SK-N-SH (cell line): ENCODE results near the gene MUSK. TPM values are rescaled to one million over a fixed set of nuclear protein-coding genes. Genes with fewer than 3 reads are reported as not detected.

ENCODE experiments used
- CTCF ChIA-PET: fragments of 300-600, 350-600 bp; formaldehyde crosslinking; extraction: SDS; loops from one replicate; lab custom pipeline; 2021; lab: Yijun Ruan, JAX
- POLR2A ChIA-PET: fragments of 350-600 bp; sonication (Branson Sonifier 250); formaldehyde crosslinking; extraction: SDS; loops from one replicate; lab custom pipeline; 2020; ENCODE audit warnings: antibody characterized with exemption, inconsistent platforms; lab: Yijun Ruan, JAX
- DNase-seq: peaks from one replicate; pipeline ENCODE4 v3.0.0; 2012
- H2AFZ ChIP-seq: fragments of 200-600 bp; sonication (generic); 2 replicates; pipeline ENCODE4 v1.8.1; 2016; ENCODE audit warnings: antibody characterized with exemption, mild to moderate bottlenecking, low read depth
- H3F3A ChIP-seq: fragments of 200-600 bp; sonication (generic); replicated peaks from 2 replicates; pipeline ENCODE3; 2016; ENCODE audit warnings: antibody characterized with exemption, mild to moderate bottlenecking; ENCODE audit not compliant: insufficient read depth
- H3K27ac ChIP-seq, 2 experiments: fragments of 200-500 bp in 1 of 2; fragments of 200-600 bp in 1 of 2; sonication (Bioruptor generic) in 1 of 2; sonication (generic), shearing (Covaris generic) in 1 of 2; 2 replicates each; pipeline versions ENCODE4 v1.5.1 to v1.6.1; 2014 to 2016; ENCODE audit warnings: low read depth in 2 of 2, inconsistent platforms in 1 of 2, low read length in 1 of 2, mild to moderate bottlenecking in 1 of 2, mixed read lengths in 1 of 2
- H3K27me3 ChIP-seq: fragments of 200-600 bp; sonication (generic), shearing (Covaris generic); 2 replicates; pipeline ENCODE4 v1.6.1; 2016; ENCODE audit warnings: mixed run types; ENCODE audit not compliant: insufficient read depth
- H3K36me3 ChIP-seq, 2 experiments: fragments of 200-500 bp in 1 of 2; fragments of 200-600 bp in 1 of 2; sonication (Bioruptor generic) in 1 of 2; sonication (generic) in 1 of 2; replicated peaks in 1 of 2; 2 replicates each; pipeline versions ENCODE3 to v1.5.1; 2014 to 2016; ENCODE audit warnings: low read length in 1 of 2, mild to moderate bottlenecking in 1 of 2; ENCODE audit not compliant: insufficient read depth in 2 of 2, control insufficient read depth in 1 of 2
- H3K4me1 ChIP-seq, 2 experiments: fragments of 200-500 bp in 1 of 2; fragments of 200-600 bp in 1 of 2; sonication (Bioruptor generic) in 1 of 2; sonication (generic), shearing (Covaris generic) in 1 of 2; 2 replicates each; pipeline versions ENCODE4 v1.5.1 to v1.6.1; 2014 to 2016; ENCODE audit warnings: low read depth in 1 of 2, low read length in 1 of 2, mixed run types in 1 of 2; ENCODE audit not compliant: insufficient read depth in 2 of 2, control insufficient read depth in 1 of 2
- H3K4me2 ChIP-seq: fragments of 200-600 bp; sonication (generic), shearing (Covaris generic); 2 replicates; pipeline ENCODE4 v1.6.1; 2017; ENCODE audit warnings: mixed run types
- H3K4me3 ChIP-seq, 2 experiments: fragments of 200-500 bp in 1 of 2; fragments of 200-600 bp in 1 of 2; sonication (Bioruptor generic) in 1 of 2; sonication (generic), shearing (Covaris generic) in 1 of 2; 2 replicates each; pipeline versions ENCODE4 v1.5.1 to v1.8.1; 2014 to 2016; ENCODE audit warnings: low read depth in 2 of 2, inconsistent platforms in 1 of 2, low read length in 1 of 2, mild to moderate bottlenecking in 1 of 2, mixed read lengths in 1 of 2, moderate library complexity in 1 of 2
- H3K79me2 ChIP-seq: fragments of 200-600 bp; sonication (generic); 2 replicates; pipeline ENCODE4 v1.8.1; 2017; ENCODE audit warnings: mild to moderate bottlenecking; ENCODE audit not compliant: insufficient read depth
- H3K9ac ChIP-seq: fragments of 200-600 bp; sonication (generic); 2 replicates; pipeline ENCODE4 v1.6.1; 2017; ENCODE audit warnings: mixed run types
- H3K9me2 ChIP-seq: fragments of 200-600 bp; sonication (generic); 2 replicates; pipeline ENCODE4 v1.6.1; 2017; ENCODE audit warnings: mixed run types
- H3K9me3 ChIP-seq: fragments of 200-600 bp; sonication (generic); 2 replicates; pipeline ENCODE4 v1.6.1; 2017; ENCODE audit warnings: mixed run types, mild to moderate bottlenecking, moderate library complexity
- H4K20me1 ChIP-seq: fragments of 200-600 bp; sonication (generic); 2 replicates; pipeline ENCODE4 v1.6.1; 2017; ENCODE audit warnings: mild to moderate bottlenecking, mixed run types; ENCODE audit not compliant: insufficient read depth
- CHD2 ChIP-seq: fragments of 150-350 bp; IDR thresholded peaks from 2 replicates; pipeline ENCODE4 v1.6.1; 2018; ENCODE audit warnings: low read length; ENCODE audit not compliant: partially characterized antibody
- ELF1 ChIP-seq: IDR thresholded peaks from 2 replicates; pipeline ENCODE4 v1.4.0; 2012
- EP300 ChIP-seq, 2 experiments: IDR thresholded peaks; 2 replicates each; pipeline versions ENCODE4 v1.4.0 to v1.6.1; 2012; ENCODE audit warnings: borderline replicate concordance in 1 of 2, low read depth in 1 of 2, low read length in 1 of 2
- FOSL2 ChIP-seq: IDR thresholded peaks from 2 replicates; pipeline ENCODE4 v1.4.0; 2012; ENCODE audit warnings: low read depth, mild to moderate bottlenecking, moderate library complexity, borderline replicate concordance
- FOXJ3 ChIP-seq: sonication (generic); formaldehyde crosslinking; IDR thresholded peaks from 2 replicates; pipeline ENCODE4 v1.5.1; 2020; ENCODE audit warnings: mild to moderate bottlenecking, missing genetic modification reagents
- FOXM1 ChIP-seq: IDR thresholded peaks from 2 replicates; pipeline ENCODE4 v1.4.0; 2012; ENCODE audit warnings: low read depth, mild to moderate bottlenecking
- GABPA ChIP-seq: IDR thresholded peaks from 2 replicates; pipeline ENCODE4 v1.4.0; 2012; ENCODE audit warnings: low read depth, mild to moderate bottlenecking
- JUND ChIP-seq: IDR thresholded peaks from 2 replicates; pipeline ENCODE4 v1.4.0; 2012
- MEF2A ChIP-seq: IDR thresholded peaks from 2 replicates; pipeline ENCODE4 v1.4.0; 2012; ENCODE audit warnings: low read depth, borderline replicate concordance
- NFIC ChIP-seq: IDR thresholded peaks from 2 replicates; pipeline ENCODE4 v1.4.0; 2012; ENCODE audit warnings: borderline replicate concordance
- NRF1 ChIP-seq: IDR thresholded peaks from 2 replicates; pipeline ENCODE4 v1.6.1; 2012; ENCODE audit warnings: low read depth, mild to moderate bottlenecking, low read length
- PBX3 ChIP-seq: IDR thresholded peaks from 2 replicates; pipeline ENCODE4; 2012
- RAD21 ChIP-seq: IDR thresholded peaks from 2 replicates; pipeline ENCODE4 v1.6.1; 2012; ENCODE audit warnings: mild to moderate bottlenecking, low read length
- RFX5 ChIP-seq: IDR thresholded peaks from 2 replicates; pipeline ENCODE4 v1.6.1; 2012; ENCODE audit warnings: mild to moderate bottlenecking, improper control_type of control experiment, low read length
- RXRA ChIP-seq: IDR thresholded peaks from 2 replicates; pipeline ENCODE4 v1.4.0; 2012; ENCODE audit warnings: low read depth, mild to moderate bottlenecking, borderline replicate concordance
- SIN3A ChIP-seq: IDR thresholded peaks from 2 replicates; pipeline ENCODE4 v1.6.1; 2012; ENCODE audit warnings: low read depth, mild to moderate bottlenecking, low read length, moderate library complexity, borderline replicate concordance
- TAF1 ChIP-seq: IDR thresholded peaks from 2 replicates; pipeline ENCODE4 v1.6.1; 2012; ENCODE audit warnings: low read depth, mild to moderate bottlenecking, low read length, moderate library complexity, borderline replicate concordance
- TCF12 ChIP-seq: IDR thresholded peaks from 2 replicates; pipeline ENCODE4 v1.4.0; 2012
- TEAD4 ChIP-seq: IDR thresholded peaks from 2 replicates; pipeline ENCODE4 v1.4.0; 2012; ENCODE audit warnings: mild to moderate bottlenecking, borderline replicate concordance; ENCODE audit not compliant: insufficient read depth
- USF2 ChIP-seq: fragments of 150-350 bp; IDR thresholded peaks from 2 replicates; pipeline ENCODE4 v1.6.1; 2017; ENCODE audit warnings: antibody characterized with exemption, low read length, low read depth, borderline replicate concordance
- YY1 ChIP-seq: IDR thresholded peaks from 2 replicates; pipeline ENCODE4 v1.4.0; 2012; ENCODE audit warnings: low read depth, mild to moderate bottlenecking
- WGBS: methylation state at CpG from one replicate; pipeline ENCODE4 v1.1.6; 2017; ENCODE audit warnings: low lambda C conversion rate; 5-methylcytosine and 5-hydroxymethylcytosine counted together
- polyA plus RNA-seq, 3 experiments: library from polyadenylated mRNA; depleted of rRNA; stranded (reverse); fragments of >200 nt; gene quantifications; 2 replicates each; pipeline ENCODE4 v1.2.3, GENCODE V29; 2012
- TF ChIP-seq, protein P1 (sequence below): IDR thresholded peaks from 2 replicates; pipeline ENCODE4 v1.4.0; 2012; ENCODE audit warnings: low read depth, borderline replicate concordance
- TF ChIP-seq, protein P2 (sequence below): fragments of 150-350 bp; IDR thresholded peaks from 2 replicates; pipeline ENCODE4 v1.6.1; 2016; ENCODE audit warnings: mild to moderate bottlenecking, low read depth, low read length

MUSK gene
- polyA plus RNA-seq, 1 of the 3 experiments (the other 2 are of a cell fraction) = not detected

DNA sequence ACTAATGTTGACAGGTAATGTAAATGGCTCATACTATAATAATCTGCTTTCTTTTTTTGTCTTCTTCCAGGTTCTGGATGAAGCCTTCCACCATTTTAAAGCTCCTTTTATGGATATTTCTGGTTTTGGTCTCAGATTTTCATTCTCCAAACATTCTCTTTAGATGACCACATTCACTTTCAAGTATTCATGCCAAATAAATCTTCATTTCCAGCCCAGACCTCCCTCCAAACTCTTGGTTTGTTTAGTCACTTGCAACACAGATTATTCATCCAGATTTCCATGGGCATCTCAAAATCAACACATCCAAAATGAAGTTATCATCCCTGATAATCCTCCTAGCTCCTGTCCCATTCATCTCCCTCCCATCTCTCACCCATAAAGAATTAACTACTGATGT lies 48.8 kb upstream of the MUSK start:
- POLR2A ChIA-PET = no interaction called here
- no peaks in the 10 kb centered on the region for H3K9me2 ChIP-seq
- H4K20me1 ChIP-seq = no peaks in the 10 kb centered on the region
- CTCF ChIA-PET = interaction anchor here (0.9 to 2.3 kb wide), 4 partner anchors 10 to 679 kb away, joined by 3 to 12 read pairs (median 8); no protein-coding TSS in a partner anchor
- no peaks in the 10 kb centered on the region for H3K36me3 ChIP-seq
- no peak overlapping the region for H3K9ac ChIP-seq
- no peak overlapping the region for H3K4me3 ChIP-seq
- no peak overlapping the region for H3K4me2 ChIP-seq
- no peak overlapping the region for H3K27ac ChIP-seq
- H2AFZ ChIP-seq = no peak overlapping the region
- H3K79me2 ChIP-seq = no peaks in the 10 kb centered on the region
- H3F3A ChIP-seq = no peaks in the 10 kb centered on the region
- H3K4me1 ChIP-seq = no peaks in the 10 kb centered on the region
- H3K27me3 ChIP-seq = no peaks in the 10 kb centered on the region
- DNase-seq = no peak
- H3K9me3 ChIP-seq = no peaks in the 10 kb centered on the region
- TF ChIP-seq RAD21 = no peak
- TF ChIP-seq FOXM1 = no peak
- no peak for TF ChIP-seq ELF1
- TF ChIP-seq NFIC = no peak
- TF ChIP-seq NRF1 = no peak
- no peak for TF ChIP-seq YY1
- no peak for TF ChIP-seq SIN3A
- TF ChIP-seq, protein P1, sequence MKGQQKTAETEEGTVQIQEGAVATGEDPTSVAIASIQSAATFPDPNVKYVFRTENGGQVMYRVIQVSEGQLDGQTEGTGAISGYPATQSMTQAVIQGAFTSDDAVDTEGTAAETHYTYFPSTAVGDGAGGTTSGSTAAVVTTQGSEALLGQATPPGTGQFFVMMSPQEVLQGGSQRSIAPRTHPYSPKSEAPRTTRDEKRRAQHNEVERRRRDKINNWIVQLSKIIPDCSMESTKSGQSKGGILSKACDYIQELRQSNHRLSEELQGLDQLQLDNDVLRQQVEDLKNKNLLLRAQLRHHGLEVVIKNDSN = no peak
- no peak for TF ChIP-seq FOSL2
- TF ChIP-seq PBX3 = no peak
- TF ChIP-seq FOXJ3 (CRISPR knock-in tag) = no peak
- TF ChIP-seq MEF2A = no peak
- no peak for TF ChIP-seq EP300 (IDR thresholded peaks at IDR 0.05; ENCODE audit: borderline replicate concordance in 1 of 2, low read depth in 1 of 2, low read length in 1 of 2)
- TF ChIP-seq, protein P2, sequence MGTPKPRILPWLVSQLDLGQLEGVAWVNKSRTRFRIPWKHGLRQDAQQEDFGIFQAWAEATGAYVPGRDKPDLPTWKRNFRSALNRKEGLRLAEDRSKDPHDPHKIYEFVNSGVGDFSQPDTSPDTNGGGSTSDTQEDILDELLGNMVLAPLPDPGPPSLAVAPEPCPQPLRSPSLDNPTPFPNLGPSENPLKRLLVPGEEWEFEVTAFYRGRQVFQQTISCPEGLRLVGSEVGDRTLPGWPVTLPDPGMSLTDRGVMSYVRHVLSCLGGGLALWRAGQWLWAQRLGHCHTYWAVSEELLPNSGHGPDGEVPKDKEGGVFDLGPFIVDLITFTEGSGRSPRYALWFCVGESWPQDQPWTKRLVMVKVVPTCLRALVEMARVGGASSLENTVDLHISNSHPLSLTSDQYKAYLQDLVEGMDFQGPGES = no peak
- no peak for TF ChIP-seq TAF1
- no peak for TF ChIP-seq GABPA
- TF ChIP-seq TCF12 = no peak

- Histone ChIP-seq H4K20me1 (no peaks in the 10 kb centered on the region), H3K27ac (no peak overlapping the region), H2AFZ (no peak overlapping the region), H3K36me3 (no peaks in the 10 kb centered on the region), H3K4me1 (no peaks in the 10 kb centered on the region), H3K9me2 (no peaks in the 10 kb centered on the region), H3K9me3 (no peaks in the 10 kb centered on the region), H3F3A (no peaks in the 10 kb centered on the region), H3K4me3 (no peak overlapping the region), H3K27me3 (no peaks in the 10 kb centered on the region), H3K4me2 (no peak overlapping the region), H3K79me2 (no peaks in the 10 kb centered on the region), H3K9ac (no peak overlapping the region)
- CTCF ChIA-PET = interaction anchor here (2.1 kb wide), 1 partner anchor 437 kb away, joined by 12 read pairs; no protein-coding TSS in a partner anchor
- POLR2A ChIA-PET = no interaction called here
- no peak for DNase-seq
- 52% methylated on average over 3 of the region's 3 CpGs for WGBS
- TF ChIP-seq RFX5 (no peak), RXRA (no peak), ELF1 (no peak), JUND (no peak), FOXJ3 (CRISPR knock-in tag) (no peak), CHD2 (no peak), EP300 (IDR thresholded peaks at IDR 0.05; ENCODE audit: borderline replicate concordance in 1 of 2, low read depth in 1 of 2, low read length in 1 of 2) (no peak), FOXM1 (no peak), USF2 (no peak), PBX3 (no peak), MEF2A (no peak), TEAD4 (no peak)
- TF ChIP-seq, protein P2 = no peak
Observed at GRCh38 chr9:110620726-110621125, 47.9 kb upstream of the MUSK start.
